Panc1 (cell line): ENCODE results near the gene BLTP3B. TPM values are rescaled to one million over a fixed set of nuclear protein-coding genes. Genes with fewer than 3 reads are reported as not detected.

Source experiments
- ATAC-seq: fragments of 200-7000 bp; cut with Tn5 transposase; 2 replicates; pipeline ENCODE4 v1.9.1; 2020; ENCODE audit warnings: mild to moderate bottlenecking, moderate library complexity
- BruUV-seq: library from RNA; stranded (reverse); fragments of 400-500 nt; replicated peaks from 2 replicates; lab custom pipeline; 2021; lab: Mats Ljungman, UMichigan
- CTCF ChIA-PET: fragments of 300-600 bp; sonication (Branson Sonifier 250); formaldehyde crosslinking; loops from one replicate; lab custom pipeline; 2022; ENCODE audit warnings: antibody characterized with exemption; lab: Charles Lee
- POLR2A ChIA-PET: fragments of 300-600 bp; sonication (Branson Sonifier 250); formaldehyde crosslinking; loops from one replicate; lab custom pipeline; 2022; ENCODE audit warnings: antibody characterized with exemption; lab: Charles Lee
- DNase-seq: peaks from one replicate; pipeline ENCODE4 v3.0.0-alpha.2; 2010; ENCODE audit warnings: low read depth, low spot score
- H3K27ac ChIP-seq: 2 replicates; pipeline ENCODE4 v1.5.1; 2011; ENCODE audit warnings: mild to moderate bottlenecking, low read length, inconsistent platforms
- H3K27me3 ChIP-seq: fragments of 200-500 bp; sonication (Bioruptor generic); 2 replicates; pipeline ENCODE4 v1.6.0; 2014; ENCODE audit warnings: low read length, inconsistent platforms; ENCODE audit not compliant: control insufficient read depth, insufficient read depth
- H3K36me3 ChIP-seq: fragments of 200-500 bp; sonication (Bioruptor generic); 2 replicates; pipeline ENCODE4 v1.5.1; 2014; ENCODE audit warnings: inconsistent platforms, mild to moderate bottlenecking, low read length, moderate library complexity; ENCODE audit not compliant: control insufficient read depth, insufficient read depth
- H3K4me1 ChIP-seq: 2 replicates; pipeline ENCODE4 v1.5.1; 2011; ENCODE audit warnings: inconsistent platforms, mild to moderate bottlenecking, low read length, moderate library complexity; ENCODE audit not compliant: control insufficient read depth, insufficient read depth
- H3K4me3 ChIP-seq, 2 experiments: 2 replicates each; pipeline ENCODE4 v1.5.1; 2011 to 2012; ENCODE audit warnings: low read depth in 2 of 2, low read length in 2 of 2, mild to moderate bottlenecking in 2 of 2, inconsistent platforms in 1 of 2, moderate library complexity in 1 of 2
- H3K9me3 ChIP-seq: fragments of 200-500 bp; sonication (Bioruptor generic); 2 replicates; pipeline ENCODE4 v1.5.1; 2014; ENCODE audit warnings: low read depth, mild to moderate bottlenecking, inconsistent platforms, low read length, moderate library complexity; ENCODE audit not compliant: control insufficient read depth, insufficient read depth
- POLR2AphosphoS5 ChIP-seq: IDR thresholded peaks from 2 replicates; pipeline ENCODE4 v1.6.1; 2012; ENCODE audit warnings: mild to moderate bottlenecking, low read depth, low read length, moderate library complexity
- SIN3A ChIP-seq: IDR thresholded peaks from 2 replicates; pipeline ENCODE4 v1.6.1; 2012; ENCODE audit warnings: low read depth, mild to moderate bottlenecking, low read length, moderate library complexity, borderline replicate concordance; ENCODE audit not compliant: insufficient read depth
- TCF7L2 ChIP-seq: IDR thresholded peaks from 2 replicates; pipeline ENCODE4 v1.6.1; 2011; ENCODE audit warnings: mild to moderate bottlenecking, low read depth, low read length, inconsistent platforms
- in situ Hi-C: cut with HindIII; loops from 2 replicates; pipeline ENCODE4 v1.10.0; 2016; ENCODE audit warnings: low sequenced_read_pairs, low pct_unique_long_range_greater_than_20kb
- intact Hi-C: fragments of 100-400 bp; cut with micrococcal nuclease; formaldehyde crosslinking; loops from one replicate; pipeline ENCODE4 v1.10.0; 2022; ENCODE audit not compliant: unreplicated experiment
- total RNA-seq: library from RNA; stranded (reverse); gene quantifications from one replicate; pipeline ENCODE4 v1.2.1, GENCODE V29; 2021; ENCODE audit not compliant: unreplicated experiment
- TF ChIP-seq, protein P1 (sequence below), 2 experiments: IDR thresholded peaks; 2 replicates each; pipeline ENCODE4 v1.6.1; 2011 to 2012; ENCODE audit warnings: low read depth in 2 of 2, control low read depth in 1 of 2, low read length in 1 of 2, mild to moderate bottlenecking in 1 of 2, moderate library complexity in 1 of 2; ENCODE audit not compliant: insufficient read depth in 1 of 2
- TF ChIP-seq, protein P2 (sequence below): fragments of 450-650 bp; IDR thresholded peaks from 2 replicates; pipeline ENCODE4 v1.5.1; 2017; ENCODE audit warnings: mild to moderate bottlenecking

Gene BLTP3B
- total RNA-seq, 1 experiment from 2014 or later = 32.2 TPM

DNA sequence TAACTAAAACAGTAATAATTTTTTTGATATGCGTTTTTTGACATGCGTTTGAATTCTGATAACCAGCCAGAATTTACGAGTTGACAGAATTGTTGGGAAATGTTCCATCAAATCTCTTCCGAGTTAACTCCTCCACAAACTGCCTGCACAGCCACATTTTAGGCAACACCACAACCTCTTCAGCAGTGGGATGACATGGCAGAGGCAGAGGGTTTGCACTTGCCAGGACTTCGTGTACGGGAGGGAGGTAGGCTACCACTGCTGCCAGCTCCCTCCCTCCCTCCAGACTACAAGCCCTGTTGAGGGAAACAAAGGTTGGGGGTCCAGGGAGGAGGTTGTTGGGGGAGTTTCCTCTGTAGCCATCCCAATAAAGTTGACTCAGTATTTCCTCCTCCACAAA lies 43.4 kb upstream of the BLTP3B start:
- intact Hi-C loops = no loop called here
- no TSS peak for BruUV-seq
- no peak overlapping the region for H3K27ac ChIP-seq
- H3K27me3 ChIP-seq = no peaks in the 10 kb centered on the region
- CTCF ChIA-PET = interaction anchor here (0.6 kb wide), 1 partner anchor 14 kb away, joined by 6 read pairs; no protein-coding TSS in a partner anchor
- POLR2A ChIA-PET = no interaction called here
- no peaks in the 10 kb centered on the region for H3K36me3 ChIP-seq
- DNase-seq = no peak
- TF ChIP-seq, protein P1, sequence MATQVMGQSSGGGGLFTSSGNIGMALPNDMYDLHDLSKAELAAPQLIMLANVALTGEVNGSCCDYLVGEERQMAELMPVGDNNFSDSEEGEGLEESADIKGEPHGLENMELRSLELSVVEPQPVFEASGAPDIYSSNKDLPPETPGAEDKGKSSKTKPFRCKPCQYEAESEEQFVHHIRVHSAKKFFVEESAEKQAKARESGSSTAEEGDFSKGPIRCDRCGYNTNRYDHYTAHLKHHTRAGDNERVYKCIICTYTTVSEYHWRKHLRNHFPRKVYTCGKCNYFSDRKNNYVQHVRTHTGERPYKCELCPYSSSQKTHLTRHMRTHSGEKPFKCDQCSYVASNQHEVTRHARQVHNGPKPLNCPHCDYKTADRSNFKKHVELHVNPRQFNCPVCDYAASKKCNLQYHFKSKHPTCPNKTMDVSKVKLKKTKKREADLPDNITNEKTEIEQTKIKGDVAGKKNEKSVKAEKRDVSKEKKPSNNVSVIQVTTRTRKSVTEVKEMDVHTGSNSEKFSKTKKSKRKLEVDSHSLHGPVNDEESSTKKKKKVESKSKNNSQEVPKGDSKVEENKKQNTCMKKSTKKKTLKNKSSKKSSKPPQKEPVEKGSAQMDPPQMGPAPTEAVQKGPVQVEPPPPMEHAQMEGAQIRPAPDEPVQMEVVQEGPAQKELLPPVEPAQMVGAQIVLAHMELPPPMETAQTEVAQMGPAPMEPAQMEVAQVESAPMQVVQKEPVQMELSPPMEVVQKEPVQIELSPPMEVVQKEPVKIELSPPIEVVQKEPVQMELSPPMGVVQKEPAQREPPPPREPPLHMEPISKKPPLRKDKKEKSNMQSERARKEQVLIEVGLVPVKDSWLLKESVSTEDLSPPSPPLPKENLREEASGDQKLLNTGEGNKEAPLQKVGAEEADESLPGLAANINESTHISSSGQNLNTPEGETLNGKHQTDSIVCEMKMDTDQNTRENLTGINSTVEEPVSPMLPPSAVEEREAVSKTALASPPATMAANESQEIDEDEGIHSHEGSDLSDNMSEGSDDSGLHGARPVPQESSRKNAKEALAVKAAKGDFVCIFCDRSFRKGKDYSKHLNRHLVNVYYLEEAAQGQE (IDR thresholded peaks at IDR 0.05; ENCODE audit: insufficient read depth in 1 of 2, low read depth in 2 of 2, low read length in 1 of 2) = no peak
- TF ChIP-seq SIN3A = no peak
- H3K4me3 ChIP-seq = no peak overlapping the region
- in situ Hi-C loops = no loop called here
- no peak for ATAC-seq
- H3K9me3 ChIP-seq = no peaks in the 10 kb centered on the region
- H3K4me1 ChIP-seq = no peaks in the 10 kb centered on the region

DNA sequence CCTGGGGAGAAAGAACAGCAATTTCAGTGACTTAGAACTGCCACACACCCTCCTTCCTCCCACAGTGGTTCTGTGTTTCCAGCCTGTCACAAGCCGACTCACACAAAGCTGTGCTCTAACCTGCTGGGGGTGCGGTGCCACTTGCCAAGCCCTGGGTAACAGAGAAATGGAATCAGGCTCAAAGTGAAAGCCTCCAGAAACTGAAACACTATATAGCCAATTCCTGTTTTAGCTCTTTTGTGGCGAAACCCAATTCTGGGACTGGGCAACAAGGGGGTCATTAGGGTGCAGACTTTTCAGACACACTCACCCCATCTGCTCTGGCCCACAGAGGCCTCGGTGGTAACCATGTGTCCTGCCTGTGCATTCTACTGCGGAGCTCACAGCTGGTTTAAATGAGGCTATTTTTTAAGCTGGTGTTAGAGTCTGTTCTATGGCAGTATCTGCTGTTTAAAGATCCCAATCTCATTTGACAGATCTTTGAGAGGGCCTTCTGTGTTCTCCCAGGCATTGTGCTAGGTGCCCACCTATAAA lies 42.8 kb upstream of the BLTP3B start:
- in situ Hi-C loops = no loop called here
- Histone ChIP-seq H3K27ac (no peak overlapping the region), H3K4me3 (no peak overlapping the region), H3K9me3 (no peaks in the 10 kb centered on the region), H3K4me1 (no peaks in the 10 kb centered on the region), H3K27me3 (no peaks in the 10 kb centered on the region), H3K36me3 (no peaks in the 10 kb centered on the region)
- no peak for TF ChIP-seq TCF7L2
- no peak for TF ChIP-seq POLR2AphosphoS5
- TF ChIP-seq, protein P1 (IDR thresholded peaks at IDR 0.05; ENCODE audit: insufficient read depth in 1 of 2, low read depth in 2 of 2, low read length in 1 of 2) = no peak
- TF ChIP-seq, protein P2, sequence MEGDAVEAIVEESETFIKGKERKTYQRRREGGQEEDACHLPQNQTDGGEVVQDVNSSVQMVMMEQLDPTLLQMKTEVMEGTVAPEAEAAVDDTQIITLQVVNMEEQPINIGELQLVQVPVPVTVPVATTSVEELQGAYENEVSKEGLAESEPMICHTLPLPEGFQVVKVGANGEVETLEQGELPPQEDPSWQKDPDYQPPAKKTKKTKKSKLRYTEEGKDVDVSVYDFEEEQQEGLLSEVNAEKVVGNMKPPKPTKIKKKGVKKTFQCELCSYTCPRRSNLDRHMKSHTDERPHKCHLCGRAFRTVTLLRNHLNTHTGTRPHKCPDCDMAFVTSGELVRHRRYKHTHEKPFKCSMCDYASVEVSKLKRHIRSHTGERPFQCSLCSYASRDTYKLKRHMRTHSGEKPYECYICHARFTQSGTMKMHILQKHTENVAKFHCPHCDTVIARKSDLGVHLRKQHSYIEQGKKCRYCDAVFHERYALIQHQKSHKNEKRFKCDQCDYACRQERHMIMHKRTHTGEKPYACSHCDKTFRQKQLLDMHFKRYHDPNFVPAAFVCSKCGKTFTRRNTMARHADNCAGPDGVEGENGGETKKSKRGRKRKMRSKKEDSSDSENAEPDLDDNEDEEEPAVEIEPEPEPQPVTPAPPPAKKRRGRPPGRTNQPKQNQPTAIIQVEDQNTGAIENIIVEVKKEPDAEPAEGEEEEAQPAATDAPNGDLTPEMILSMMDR = no peak
- TF ChIP-seq SIN3A = no peak
- intact Hi-C loops = no loop called here
- DNase-seq = no peak
- ChIA-PET CTCF (no interaction called here), POLR2A (interaction anchor here (0.6 to 0.7 kb wide), 2 partner anchors 13 to 43 kb away, joined by 5 to 11 read pairs; no protein-coding TSS in a partner anchor)
- no TSS peak for BruUV-seq
- ATAC-seq = no peak
